Vagina (tissue), 2 donors: ENCODE results near the gene CTSS. TPM values are rescaled to one million over a fixed set of nuclear protein-coding genes. Genes with fewer than 3 reads are reported as not detected.

Experiments
- DNase-seq, 2 donors: peaks; one replicate each; pipeline ENCODE4 v3.0.0-alpha.2; 2017; ENCODE audit errors: extremely low spot score in 2 of 2
- H3K27ac ChIP-seq: fragments of 200-600 bp; sonication (generic); one replicate; pipeline ENCODE4 v1.5.1; 2019
- H3K27me3 ChIP-seq: fragments of 200-600 bp; sonication (generic); one replicate; pipeline ENCODE4 v1.5.1; 2019
- H3K36me3 ChIP-seq, 2 donors: fragments of 200-600 bp; sonication (generic); one replicate each; pipeline ENCODE4 v1.5.1; 2017 to 2019
- H3K4me1 ChIP-seq: fragments of 200-600 bp; sonication (generic); one replicate; pipeline ENCODE4 v1.5.1; 2019
- H3K4me3 ChIP-seq, 2 donors: fragments of 200-600 bp; sonication (generic); 1 replicate in 1 of 2; 2 replicates in 1 of 2; pipeline ENCODE4 v1.5.1; 2016 to 2019
- H3K9me3 ChIP-seq: fragments of 200-600 bp; sonication (generic); one replicate; pipeline ENCODE4 v1.5.1; 2019
- CTCF ChIP-seq, 3 experiments: fragments of 450-650 bp in 2 of 3; fragments of 200-600 bp in 1 of 3; sonication (generic) in 1 of 3; IDR thresholded peaks; one replicate each; pipeline ENCODE4 v1.5.1; 2017 to 2019; ENCODE audit warnings: antibody characterized with exemption in 3 of 3, mild to moderate bottlenecking in 2 of 3, moderate library complexity in 2 of 3
- POLR2A ChIP-seq, 2 donors: fragments of 450-650 bp; IDR thresholded peaks; one replicate each; pipeline ENCODE4 v1.6.1; 2017; ENCODE audit warnings: antibody characterized with exemption in 2 of 2, mild to moderate bottlenecking in 2 of 2, moderate library complexity in 2 of 2
- POLR2AphosphoS5 ChIP-seq, 2 donors: sonication (generic); formaldehyde crosslinking; IDR thresholded peaks; one replicate each; pipeline ENCODE4 v1.9.0; 2017; ENCODE audit warnings: antibody characterized with exemption in 2 of 2, mild to moderate bottlenecking in 2 of 2, low read depth in 1 of 2; ENCODE audit not compliant: insufficient read depth in 1 of 2
- intact Hi-C: fragments of 100-400 bp; cut with DNase I; formaldehyde crosslinking; loops from one replicate; pipeline ENCODE4 v1.15.1; 2023
- total RNA-seq: library from RNA; depleted of rRNA; stranded (reverse); fragments of >200 nt; gene quantifications from one replicate; pipeline ENCODE4 v1.2.3, GENCODE V29; 2016

Gene CTSS
- total RNA-seq, 1 donor from 2014 or later: 34.1 TPM

- H3K4me3 ChIP-seq: no peak overlapping the region
- TF ChIP-seq CTCF (IDR thresholded peaks at IDR 0.05) (no peak), POLR2AphosphoS5 (IDR thresholded peaks at IDR 0.05; ENCODE audit: insufficient read depth in 1 of 2, low read depth in 1 of 2) (no peak), POLR2A (IDR thresholded peaks at IDR 0.05) (no peak)
- no peaks in the 10 kb centered on the region for H3K9me3 ChIP-seq
- H3K27me3 ChIP-seq: no peaks in the 10 kb centered on the region
- intact Hi-C loops: no loop called here
- H3K27ac ChIP-seq: no peak overlapping the region
- H3K4me1 ChIP-seq: no peaks in the 10 kb centered on the region
- H3K36me3 ChIP-seq: no peaks in the 10 kb centered on the region
- no peak for DNase-seq
These were observed 59.5 kb downstream of the CTSS start for GRCh38 chr1:150706091-150706490.

GRCh38 chr1:150703427-150703826, 62.2 kb downstream of the CTSS start:
- H3K27ac ChIP-seq: no peak overlapping the region
- intact Hi-C loops: no loop called here
- no peak for DNase-seq
- H3K9me3 ChIP-seq: no peaks in the 10 kb centered on the region
- no peaks in the 10 kb centered on the region for H3K4me1 ChIP-seq
- H3K27me3 ChIP-seq: no peaks in the 10 kb centered on the region
- TF ChIP-seq CTCF (IDR thresholded peaks at IDR 0.05): no peak
- TF ChIP-seq POLR2AphosphoS5 (IDR thresholded peaks at IDR 0.05; ENCODE audit: insufficient read depth in 1 of 2, low read depth in 1 of 2): no peak
- TF ChIP-seq POLR2A (IDR thresholded peaks at IDR 0.05): no peak
- no peaks in the 10 kb centered on the region for H3K36me3 ChIP-seq
- no peak overlapping the region for H3K4me3 ChIP-seq

GRCh38 chr1:150696995-150697927, 68.3 kb downstream of the CTSS start, which contains the start of gene GOLPH3L:
Gene GOLPH3L (minus strand): TSS chr1:150697154. CDS start chr1:150694838, 2,316 bp downstream.
- no peak for TF ChIP-seq CTCF (IDR thresholded peaks at IDR 0.05)
- peak; percentile 49 to 97 for TF ChIP-seq POLR2AphosphoS5 (IDR thresholded peaks at IDR 0.05; ENCODE audit: insufficient read depth in 1 of 2, low read depth in 1 of 2)
- Histone ChIP-seq H3K36me3 (peaks cover 0 to 18% of the 10 kb centered on the region in 2 donors), H3K4me1 (peaks cover 31% of the 10 kb centered on the region), H3K27me3 (no peaks in the 10 kb centered on the region), H3K27ac (peak within 1 kb of the TSS; percentile 72), H3K9me3 (no peaks in the 10 kb centered on the region), H3K4me3 (peak within 1 kb of the TSS; percentile 69 to 70)
- intact Hi-C loops: no loop called here
- DNase-seq: peak; percentile 97 to 99

GRCh38 chr1:150696590-150696989, 69.0 kb downstream of the CTSS start:
- H3K27ac ChIP-seq: peak overlapping the region; percentile 72
- no peaks in the 10 kb centered on the region for H3K27me3 ChIP-seq
- peaks cover 0 to 18% of the 10 kb centered on the region in 2 donors for H3K36me3 ChIP-seq
- TF ChIP-seq POLR2A (IDR thresholded peaks at IDR 0.05) (no peak), CTCF (IDR thresholded peaks at IDR 0.05) (no peak), POLR2AphosphoS5 (IDR thresholded peaks at IDR 0.05; ENCODE audit: insufficient read depth in 1 of 2, low read depth in 1 of 2) (no peak)
- intact Hi-C loops: no loop called here
- no peak for DNase-seq
- H3K4me1 ChIP-seq: peaks cover 31% of the 10 kb centered on the region
- H3K9me3 ChIP-seq: no peaks in the 10 kb centered on the region
- H3K4me3 ChIP-seq: peak overlapping the region; percentile 69 to 70

GRCh38 chr1:150696162-150696561, 69.4 kb downstream of the CTSS start:
- DNase-seq: no peak
- TF ChIP-seq POLR2A (IDR thresholded peaks at IDR 0.05): no peak
- Histone ChIP-seq H3K9me3 (no peaks in the 10 kb centered on the region), H3K36me3 (peaks cover 0 to 18% of the 10 kb centered on the region in 2 donors), H3K27me3 (no peaks in the 10 kb centered on the region), H3K4me3 (peak overlapping the region; percentile 69 to 70), H3K4me1 (peaks cover 31% of the 10 kb centered on the region), H3K27ac (peak overlapping the region; percentile 72)
- intact Hi-C loops: no loop called here
